Measurements from ENCODE around the gene SP3. TPM values are rescaled to one million over a fixed set of nuclear protein-coding genes. Genes with fewer than 3 reads are reported as not detected.
A peak's percentile ranks its signal among the peaks of the same experiment; 100 is the strongest.
"Not testable (repeated sequence)": the region's sequence is repeated elsewhere in the genome, so short reads cannot be mapped to it uniquely, and the experiment has no call there.

SP3 gene
- total RNA-seq, 1 donor from 2014 or later: 77.4 TPM

GRCh38 chr2:173898178-173898668 lies 67.0 kb downstream of the SP3 start:
- H3K36me3 ChIP-seq: no peaks in the 10 kb centered on the region
- no peaks in the 10 kb centered on the region for H3K9me3 ChIP-seq
- no peaks in the 10 kb centered on the region for H3K27me3 ChIP-seq
- no peak overlapping the region for H3K4me3 ChIP-seq
- no peak overlapping the region for H3K27ac ChIP-seq
- DNase-seq (no peak), ATAC-seq (peak; percentile 72)
- H3K4me1 ChIP-seq: peaks cover 6% of the 10 kb centered on the region
- intact Hi-C loops (cut with DNase I): no loop called here
- no peak for TF ChIP-seq CTCF (IDR thresholded peaks at IDR 0.05)

DNA sequence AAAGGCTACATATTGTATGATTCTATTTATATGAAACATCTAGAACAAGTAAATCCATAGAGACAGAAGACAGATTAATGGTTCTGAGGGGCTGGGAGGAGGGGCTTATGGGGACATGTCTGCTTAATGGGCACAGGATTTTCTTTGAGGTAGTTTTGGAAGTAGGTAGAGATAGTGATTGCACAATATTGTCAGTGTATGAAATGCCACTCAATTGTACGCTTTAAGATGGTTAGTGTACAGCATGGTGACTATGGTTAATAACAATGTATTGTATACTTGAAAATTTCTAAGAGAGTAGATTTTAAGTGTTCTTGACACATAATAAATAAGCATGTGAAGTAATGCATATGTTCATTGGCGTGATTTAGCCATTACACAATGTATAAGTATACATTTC lies 68.4 kb downstream of the SP3 start:
- Histone ChIP-seq H3K4me1 (peaks cover 6% of the 10 kb centered on the region), H3K27me3 (no peaks in the 10 kb centered on the region), H3K36me3 (no peaks in the 10 kb centered on the region), H3K9me3 (no peaks in the 10 kb centered on the region), H3K4me3 (no peak overlapping the region), H3K27ac (no peak overlapping the region)
- intact Hi-C loops (cut with DNase I): no loop called here
- no peak for DNase-seq
- ATAC-seq: no peak
- TF ChIP-seq CTCF (IDR thresholded peaks at IDR 0.05): no peak

- intact Hi-C loops (cut with DNase I): no loop called here
Observed at GRCh38 chr2:173892341-173892740, 72.8 kb downstream of the SP3 start.

GRCh38 chr2:173891315-173892037 lies 73.7 kb downstream of the SP3 start:
- no peak for TF ChIP-seq CTCF (IDR thresholded peaks at IDR 0.05)
- no peak for ATAC-seq
- no peaks in the 10 kb centered on the region for H3K36me3 ChIP-seq
- DNase-seq: no peak
- no peaks in the 10 kb centered on the region for H3K4me1 ChIP-seq
- intact Hi-C loops (cut with DNase I): no loop called here
- no peak overlapping the region for H3K27ac ChIP-seq
- no peak overlapping the region for H3K4me3 ChIP-seq
- peaks cover 3% of the 10 kb centered on the region for H3K9me3 ChIP-seq
- H3K27me3 ChIP-seq: no peaks in the 10 kb centered on the region

More at GRCh38 chr2:173892341-173892740, 72.8 kb downstream of the SP3 start:
- Histone ChIP-seq H3K4me3 (no peak overlapping the region), H3K27ac (no peak overlapping the region), H3K4me1 (no peaks in the 10 kb centered on the region), H3K9me3 (peaks cover 3% of the 10 kb centered on the region), H3K36me3 (no peaks in the 10 kb centered on the region), H3K27me3 (no peaks in the 10 kb centered on the region)
- no peak for ATAC-seq
- no peak for DNase-seq
- TF ChIP-seq CTCF (IDR thresholded peaks at IDR 0.05): no peak

- H3K4me3 ChIP-seq; H3K4me1 ChIP-seq; H3K36me3 ChIP-seq; intact Hi-C loops (cut with DNase I); H3K27me3 ChIP-seq; DNase-seq; H3K27ac ChIP-seq; H3K9me3 ChIP-seq; ATAC-seq: not testable (repeated sequence)
Observed at GRCh38 chr2:173889464-173889863, 75.7 kb downstream of the SP3 start.

DNA sequence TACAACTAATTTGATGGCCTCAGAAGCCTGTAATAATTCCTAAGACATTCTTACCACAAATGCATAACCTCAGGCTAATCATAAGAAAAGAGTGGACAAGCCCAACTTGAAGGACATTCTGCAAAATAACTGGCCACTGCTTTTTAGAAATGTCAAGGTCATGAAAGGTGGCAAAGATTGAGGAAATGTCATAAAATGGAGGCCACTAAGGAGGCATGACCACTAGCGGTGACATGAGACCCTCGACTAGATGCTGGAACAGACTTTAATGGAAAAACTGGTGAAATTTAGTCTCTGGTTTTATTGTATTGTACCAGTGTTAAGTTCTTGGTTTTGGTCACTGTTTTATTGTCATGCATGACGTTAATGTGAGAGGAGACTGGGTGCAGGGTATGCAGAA lies 78.6 kb downstream of the SP3 start:
- Histone ChIP-seq H3K4me1 (no peaks in the 10 kb centered on the region), H3K4me3 (no peak overlapping the region), H3K27me3 (no peaks in the 10 kb centered on the region), H3K9me3 (peaks cover 3% of the 10 kb centered on the region), H3K27ac (no peak overlapping the region), H3K36me3 (no peaks in the 10 kb centered on the region)
- intact Hi-C loops (cut with DNase I): no loop called here
- ATAC-seq: no peak
- DNase-seq: no peak
- no peak for TF ChIP-seq CTCF (IDR thresholded peaks at IDR 0.05)
